ENCODE results near the gene PRKCQ. TPM values are rescaled to one million over a fixed set of nuclear protein-coding genes. Genes with fewer than 3 reads are reported as not detected.

The PRKCQ gene
- total RNA-seq, 1 experiment from 2014 or later, result 0.73 TPM

- H3K36me3 Mint-ChIP-seq (ENCODE audit: insufficient read depth, unreplicated experiment), result no peaks in the 10 kb centered on the region
- no peak for DNase-seq
- no TSS peak for BruUV-seq (replicated peaks)
- intact Hi-C loops (cut with micrococcal nuclease; ENCODE audit: unreplicated experiment), result no loop called here
- H3K9me3 Mint-ChIP-seq (ENCODE audit: low read depth, unreplicated experiment), result no peaks in the 10 kb centered on the region
- no peak overlapping the region for H3K27ac Mint-ChIP-seq (ENCODE audit: unreplicated experiment)
- no peaks in the 10 kb centered on the region for H3K4me1 Mint-ChIP-seq (ENCODE audit: low read depth, unreplicated experiment)
- H3K27me3 Mint-ChIP-seq (ENCODE audit: unreplicated experiment), result peaks cover 77% of the 10 kb centered on the region
- CTCF ChIA-PET, result no interaction called here
- no peak for TF ChIP-seq CTCF (IDR thresholded peaks at IDR 0.05; ENCODE audit: unreplicated experiment)
- H3K4me3 Mint-ChIP-seq (ENCODE audit: low read depth, unreplicated experiment), result no peak overlapping the region
Measured at GRCh38 chr10:6427357-6427959, 152.6 kb downstream of the PRKCQ start.

GRCh38 chr10:6426317-6426716, 153.8 kb downstream of the PRKCQ start:
- Mint-ChIP-seq H3K27ac (ENCODE audit: unreplicated experiment) (no peak overlapping the region), H3K4me3 (ENCODE audit: low read depth, unreplicated experiment) (no peak overlapping the region), H3K36me3 (ENCODE audit: insufficient read depth, unreplicated experiment) (no peaks in the 10 kb centered on the region), H3K4me1 (ENCODE audit: low read depth, unreplicated experiment) (no peaks in the 10 kb centered on the region), H3K9me3 (ENCODE audit: low read depth, unreplicated experiment) (no peaks in the 10 kb centered on the region), H3K27me3 (ENCODE audit: unreplicated experiment) (peaks cover 71% of the 10 kb centered on the region)
- CTCF ChIA-PET, result no interaction called here
- DNase-seq, result no peak
- intact Hi-C loops (cut with micrococcal nuclease; ENCODE audit: unreplicated experiment), result no loop called here
- TF ChIP-seq CTCF (IDR thresholded peaks at IDR 0.05; ENCODE audit: unreplicated experiment), result no peak
- no TSS peak for BruUV-seq (replicated peaks)

- Mint-ChIP-seq H3K4me1 (ENCODE audit: low read depth, unreplicated experiment) (no peaks in the 10 kb centered on the region), H3K4me3 (ENCODE audit: low read depth, unreplicated experiment) (no peak overlapping the region), H3K36me3 (ENCODE audit: insufficient read depth, unreplicated experiment) (no peaks in the 10 kb centered on the region), H3K27ac (ENCODE audit: unreplicated experiment) (no peak overlapping the region), H3K27me3 (ENCODE audit: unreplicated experiment) (peaks cover 59% of the 10 kb centered on the region), H3K9me3 (ENCODE audit: low read depth, unreplicated experiment) (no peaks in the 10 kb centered on the region)
- intact Hi-C loops (cut with micrococcal nuclease; ENCODE audit: unreplicated experiment), result no loop called here
- BruUV-seq (replicated peaks), result no TSS peak
- CTCF ChIA-PET, result no interaction called here
- DNase-seq, result no peak
- no peak for TF ChIP-seq CTCF (IDR thresholded peaks at IDR 0.05; ENCODE audit: unreplicated experiment)
Measured at GRCh38 chr10:6423413-6424170, 156.5 kb downstream of the PRKCQ start.

- no peak overlapping the region for H3K27ac Mint-ChIP-seq (ENCODE audit: unreplicated experiment)
- BruUV-seq (replicated peaks), result no TSS peak
Measured at GRCh38 chr10:6423004-6423403, 157.1 kb downstream of the PRKCQ start.

More at GRCh38 chr10:6423004-6423403, 157.1 kb downstream of the PRKCQ start:
- Mint-ChIP-seq H3K4me1 (ENCODE audit: low read depth, unreplicated experiment) (no peaks in the 10 kb centered on the region), H3K9me3 (ENCODE audit: low read depth, unreplicated experiment) (no peaks in the 10 kb centered on the region), H3K36me3 (ENCODE audit: insufficient read depth, unreplicated experiment) (no peaks in the 10 kb centered on the region), H3K4me3 (ENCODE audit: low read depth, unreplicated experiment) (no peak overlapping the region), H3K27me3 (ENCODE audit: unreplicated experiment) (peaks cover 53% of the 10 kb centered on the region)
- DNase-seq, result no peak
- CTCF ChIA-PET, result no interaction called here
- no peak for TF ChIP-seq CTCF (IDR thresholded peaks at IDR 0.05; ENCODE audit: unreplicated experiment)
- intact Hi-C loops (cut with micrococcal nuclease; ENCODE audit: unreplicated experiment), result no loop called here

Data from Calu3 (cell line).